ENCODE measurements around the gene GARIN5B. TPM values are rescaled to one million over a fixed set of nuclear protein-coding genes. Genes with fewer than 3 reads are reported as not detected.

Gene GARIN5B
- polyA plus RNA-seq, 1 donor from 2014 or later = not detected

DNA sequence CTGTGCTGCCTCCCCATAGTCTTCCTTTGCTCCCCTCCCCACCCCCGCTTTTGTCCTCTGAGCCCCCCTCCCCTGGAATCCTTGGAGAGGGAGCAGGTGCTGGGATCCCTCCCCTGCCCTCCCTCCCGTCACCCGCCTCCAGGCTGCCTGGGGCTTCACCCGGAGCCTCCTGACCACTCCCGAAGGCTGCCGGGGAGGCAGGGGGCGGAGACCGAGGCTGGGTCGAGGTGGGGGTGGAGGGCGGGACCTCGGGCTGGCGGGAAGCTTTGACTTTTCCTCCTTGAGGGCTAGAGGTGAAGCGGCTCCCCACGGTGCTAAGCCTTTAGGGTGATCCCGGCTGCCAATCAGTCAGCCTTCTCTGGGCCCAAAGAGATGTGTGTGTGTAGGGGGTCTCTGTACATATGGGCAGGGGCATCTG lies 21.9 kb downstream of the GARIN5B start:
- Histone ChIP-seq H3K79me2 (replicated peaks; ENCODE audit: insufficient read depth, low read length) (peaks cover 10% of the 10 kb centered on the region), H3K9me3 (ENCODE audit: low read length) (no peaks in the 10 kb centered on the region), H3K9ac (ENCODE audit: low read length) (peak overlapping the region; percentile 99), H3K4me3 (ENCODE audit: low read length) (peak overlapping the region; percentile 95), H3F3A (ENCODE audit: insufficient read depth, low read length, poor library complexity, severe bottlenecking) (no peaks in the 10 kb centered on the region), H3K36me3 (ENCODE audit: insufficient read depth, low read length) (no peaks in the 10 kb centered on the region), H3K27ac (ENCODE audit: low read length) (peak overlapping the region; percentile 98), H3K4me2 (ENCODE audit: low read length) (peak overlapping the region; percentile 100), H2AFZ (ENCODE audit: low read depth, low read length) (no peak overlapping the region), H4K20me1 (ENCODE audit: insufficient read depth) (peaks cover 5% of the 10 kb centered on the region), H3K27me3 (ENCODE audit: insufficient read depth, low read depth, low read length) (no peaks in the 10 kb centered on the region), H3K9me2 (ENCODE audit: insufficient read depth, low read length) (no peaks in the 10 kb centered on the region)
- TF ChIP-seq POLR2AphosphoS5 (IDR thresholded peaks at IDR 0.05) (peak; percentile 43), MXI1 (conservative IDR thresholded peaks at IDR 0.05; ENCODE audit: poor library complexity, severe bottlenecking) (peak; percentile 19), EP300 (conservative IDR thresholded peaks at IDR 0.05; ENCODE audit: poor library complexity, severe bottlenecking) (no peak), EZH2 (IDR thresholded peaks at IDR 0.05; ENCODE audit: borderline replicate concordance, insufficient read depth, low read length, poor library complexity, severe bottlenecking) (no peak), TAF1 (IDR thresholded peaks at IDR 0.05; ENCODE audit: low read depth) (no peak), RAD21 (conservative IDR thresholded peaks at IDR 0.05) (no peak)

DNA sequence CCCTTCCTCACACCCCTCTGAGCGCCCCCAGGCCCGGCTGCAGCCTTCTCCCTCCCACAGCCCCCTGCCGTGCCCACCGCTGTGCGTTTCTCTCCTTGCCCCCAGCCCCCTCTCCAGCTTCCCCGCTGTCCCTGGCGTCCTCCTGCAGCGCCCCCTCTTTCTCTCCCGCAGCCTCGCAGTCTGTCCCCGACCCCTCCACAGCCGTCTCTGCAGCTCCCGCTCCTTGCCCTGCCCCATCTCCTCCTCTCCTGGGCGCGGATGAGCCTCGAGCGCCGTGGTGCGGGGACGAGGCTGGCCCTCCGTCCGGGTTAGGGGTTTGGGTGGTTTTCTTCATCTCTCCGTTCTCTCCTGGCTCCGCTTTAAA lies 22.3 kb downstream of the GARIN5B start:
- no peaks in the 10 kb centered on the region for H3F3A ChIP-seq (ENCODE audit: insufficient read depth, low read length, poor library complexity, severe bottlenecking)

More for the DNA sequence above, 22.3 kb downstream of the GARIN5B start:
- peak overlapping the region; percentile 100 for H3K4me2 ChIP-seq (ENCODE audit: low read length)
- H3K9ac ChIP-seq (ENCODE audit: low read length) = peak overlapping the region; percentile 99
- no peaks in the 10 kb centered on the region for H3K36me3 ChIP-seq (ENCODE audit: insufficient read depth, low read length)
- peak overlapping the region; percentile 95 for H3K4me3 ChIP-seq (ENCODE audit: low read length)
- no peaks in the 10 kb centered on the region for H3K27me3 ChIP-seq (ENCODE audit: insufficient read depth, low read depth, low read length)
- H3K79me2 ChIP-seq (replicated peaks; ENCODE audit: insufficient read depth, low read length) = peaks cover 10% of the 10 kb centered on the region
- peaks cover 5% of the 10 kb centered on the region for H4K20me1 ChIP-seq (ENCODE audit: insufficient read depth)
- no peaks in the 10 kb centered on the region for H3K9me3 ChIP-seq (ENCODE audit: low read length)
- H3K27ac ChIP-seq (ENCODE audit: low read length) = peak overlapping the region; percentile 98
- H2AFZ ChIP-seq (ENCODE audit: low read depth, low read length) = no peak overlapping the region
- TF ChIP-seq, protein P1, sequence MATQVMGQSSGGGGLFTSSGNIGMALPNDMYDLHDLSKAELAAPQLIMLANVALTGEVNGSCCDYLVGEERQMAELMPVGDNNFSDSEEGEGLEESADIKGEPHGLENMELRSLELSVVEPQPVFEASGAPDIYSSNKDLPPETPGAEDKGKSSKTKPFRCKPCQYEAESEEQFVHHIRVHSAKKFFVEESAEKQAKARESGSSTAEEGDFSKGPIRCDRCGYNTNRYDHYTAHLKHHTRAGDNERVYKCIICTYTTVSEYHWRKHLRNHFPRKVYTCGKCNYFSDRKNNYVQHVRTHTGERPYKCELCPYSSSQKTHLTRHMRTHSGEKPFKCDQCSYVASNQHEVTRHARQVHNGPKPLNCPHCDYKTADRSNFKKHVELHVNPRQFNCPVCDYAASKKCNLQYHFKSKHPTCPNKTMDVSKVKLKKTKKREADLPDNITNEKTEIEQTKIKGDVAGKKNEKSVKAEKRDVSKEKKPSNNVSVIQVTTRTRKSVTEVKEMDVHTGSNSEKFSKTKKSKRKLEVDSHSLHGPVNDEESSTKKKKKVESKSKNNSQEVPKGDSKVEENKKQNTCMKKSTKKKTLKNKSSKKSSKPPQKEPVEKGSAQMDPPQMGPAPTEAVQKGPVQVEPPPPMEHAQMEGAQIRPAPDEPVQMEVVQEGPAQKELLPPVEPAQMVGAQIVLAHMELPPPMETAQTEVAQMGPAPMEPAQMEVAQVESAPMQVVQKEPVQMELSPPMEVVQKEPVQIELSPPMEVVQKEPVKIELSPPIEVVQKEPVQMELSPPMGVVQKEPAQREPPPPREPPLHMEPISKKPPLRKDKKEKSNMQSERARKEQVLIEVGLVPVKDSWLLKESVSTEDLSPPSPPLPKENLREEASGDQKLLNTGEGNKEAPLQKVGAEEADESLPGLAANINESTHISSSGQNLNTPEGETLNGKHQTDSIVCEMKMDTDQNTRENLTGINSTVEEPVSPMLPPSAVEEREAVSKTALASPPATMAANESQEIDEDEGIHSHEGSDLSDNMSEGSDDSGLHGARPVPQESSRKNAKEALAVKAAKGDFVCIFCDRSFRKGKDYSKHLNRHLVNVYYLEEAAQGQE (IDR thresholded peaks at IDR 0.05; ENCODE audit: borderline replicate concordance) = peak; percentile 45
- TF ChIP-seq SMC3 (conservative IDR thresholded peaks at IDR 0.05; ENCODE audit: poor library complexity) (peak; percentile 42), POLR2AphosphoS5 (IDR thresholded peaks at IDR 0.05) (peak; percentile 36), CTCF (IDR thresholded peaks at IDR 0.05; ENCODE audit: poor library complexity, severe bottlenecking) (peak; percentile 63), MXI1 (conservative IDR thresholded peaks at IDR 0.05; ENCODE audit: poor library complexity, severe bottlenecking) (no peak), TAF1 (IDR thresholded peaks at IDR 0.05; ENCODE audit: low read depth) (no peak), RAD21 (conservative IDR thresholded peaks at IDR 0.05) (peak; percentile 57)
- no peaks in the 10 kb centered on the region for H3K9me2 ChIP-seq (ENCODE audit: insufficient read depth, low read length)
